Measurements from ENCODE around the gene TCAP. TPM values are rescaled to one million over a fixed set of nuclear protein-coding genes. Genes with fewer than 3 reads are reported as not detected.

TCAP gene
- total RNA-seq, 1 experiment from 2014 or later = 2.1 TPM

GRCh38 chr17:39632153-39632941 is 32.8 kb upstream of the TCAP start:
- Histone ChIP-seq H4K5ac (ENCODE audit: insufficient read length, low read depth, low read length) (no peak overlapping the region), H3K79me1 (ENCODE audit: insufficient read depth, low read depth, low read length, poor library complexity, severe bottlenecking) (no peaks in the 10 kb centered on the region), H3K18ac (ENCODE audit: insufficient read length, low read depth, low read length) (no peak overlapping the region), H4K91ac (ENCODE audit: insufficient read length, low read depth, low read length) (no peak overlapping the region), H2BK12ac (ENCODE audit: insufficient read length, low read depth, low read length) (no peak overlapping the region), H3K9ac (ENCODE audit: extremely low read depth, insufficient read length, low read length) (no peak overlapping the region), H2BK5ac (ENCODE audit: insufficient read length, low read length) (no peak overlapping the region), H3K4me1 (ENCODE audit: insufficient read depth, low read length) (peaks cover 27% of the 10 kb centered on the region; the same call in 1 of the 2 replicates), H3K79me2 (ENCODE audit: insufficient read depth, low read length) (no peaks in the 10 kb centered on the region), H3K9me3 (ENCODE audit: control insufficient read depth, low read depth, low read length) (no peaks in the 10 kb centered on the region), H2AFZ (ENCODE audit: low read length) (no peak overlapping the region), H3K27me3 (ENCODE audit: insufficient read depth, low read length) (peaks cover 6% of the 10 kb centered on the region; the same call in 1 of the 2 replicates), H3K27ac (ENCODE audit: insufficient read length, low read depth, low read length) (no peak overlapping the region), H2BK120ac (ENCODE audit: low read depth, low read length, poor library complexity, severe bottlenecking) (no peak overlapping the region), H3T11ph (ENCODE audit: low read length) (no peak overlapping the region), H3K56ac (ENCODE audit: insufficient read length, low read depth, low read length) (no peak overlapping the region), H3K14ac (ENCODE audit: insufficient read depth, low read length) (peak overlapping the region; percentile 11; the same call in 1 of the 2 replicates), H3K23me2 (ENCODE audit: insufficient read length, low read depth, low read length, poor library complexity, severe bottlenecking) (peaks cover 6% of the 10 kb centered on the region), H4K20me1 (ENCODE audit: control insufficient read depth, insufficient read depth, insufficient read length) (no peaks in the 10 kb centered on the region), H3K23ac (ENCODE audit: insufficient read length, low read depth, low read length) (no peak overlapping the region), H4K8ac (replicated peaks; ENCODE audit: insufficient read length, low read depth, low read length) (no peak overlapping the region), H2BK20ac (ENCODE audit: low read depth, low read length, poor library complexity, severe bottlenecking) (no peak overlapping the region), H2AK5ac (ENCODE audit: insufficient read length, low read length) (no peak overlapping the region), H2BK15ac (ENCODE audit: low read depth, low read length) (no peak overlapping the region), H3K4ac (ENCODE audit: low read depth, low read length) (no peak overlapping the region), H3K4me2 (ENCODE audit: insufficient read depth, insufficient read length, low read length) (no peak overlapping the region)
- H3K36me3 Mint-ChIP-seq (ENCODE audit: insufficient read depth in 1 of 3, low read depth in 3 of 3) = no peaks in the 10 kb centered on the region
- DNase-seq = no peak
- H3K27me3 Mint-ChIP-seq (ENCODE audit: low read depth) = peaks cover 14% of the 10 kb centered on the region
- H3K27ac Mint-ChIP-seq = peak overlapping the region in 2 of 3 experiments; percentile 38 to 66; a peak in 2 of 7 replicates
- no CpG with 5 or more reads among the region's 13 CpGs for WGBS (ENCODE audit: extremely low coverage, insufficient read length, low lambda C conversion rate)
- TF ChIP-seq CTCF (conservative IDR thresholded peaks at IDR 0.05) = no peak
- H3K9me3 Mint-ChIP-seq = no peaks in the 10 kb centered on the region; a peak in 1 of 5 replicates
- peaks cover 65 to 77% of the 10 kb centered on the region in 2 experiments for H3K4me1 Mint-ChIP-seq
- peak overlapping the region in 1 of 2 experiments; percentile 59; a peak in 1 of 5 replicates for H3K4me3 Mint-ChIP-seq
